ENCODE results near the gene SLC7A5. TPM values are rescaled to one million over a fixed set of nuclear protein-coding genes. Genes with fewer than 3 reads are reported as not detected.
"Not testable (repeated sequence)": the region's sequence is repeated elsewhere in the genome, so short reads cannot be mapped to it uniquely, and the experiment has no call there.

The SLC7A5 gene
- total RNA-seq, 4 donors from 2014 or later: 3.3 to 17.7 (median 4.3) TPM

GRCh38 chr16:87864331-87864989, 4.8 kb downstream of the SLC7A5 start:
- no peak for TF ChIP-seq EP300 (IDR thresholded peaks at IDR 0.05)
- no peak for TF ChIP-seq CTCF (IDR thresholded peaks at IDR 0.05)
- no peak for TF ChIP-seq POLR2A (IDR thresholded peaks at IDR 0.05; ENCODE audit: low read depth)
- no peak for TF ChIP-seq POLR2AphosphoS5 (IDR thresholded peaks at IDR 0.05)
- no peak for DNase-seq (ENCODE audit: extremely low spot score)
- Histone ChIP-seq H3K9me3 (no peaks in the 10 kb centered on the region), H3K27me3 (no peaks in the 10 kb centered on the region), H3K4me1 (peaks cover 7 to 66% (median 52%) of the 10 kb centered on the region in 4 donors), H3K4me3 (no peak overlapping the region), H3K27ac (replicated peaks in 1 of 4) (peak overlapping the region in 1 of 4 donors; percentile 62), H3K36me3 (no peaks in the 10 kb centered on the region)
- 88% methylated on average over 14 of the region's 15 CpGs for WGBS
- intact Hi-C loops (cut with DNase I): no loop called here

GRCh38 chr16:87863327-87863635, 6.0 kb downstream of the SLC7A5 start:
- H3K4me3 ChIP-seq; DNase-seq (ENCODE audit: extremely low spot score); H3K27me3 ChIP-seq; H3K9me3 ChIP-seq; H3K36me3 ChIP-seq; intact Hi-C loops (cut with DNase I): not testable (repeated sequence)
- peaks cover 2 to 66% (median 52%) of the 10 kb centered on the region in 4 donors for H3K4me1 ChIP-seq
- 96% methylated on average over 9 of the region's 9 CpGs for WGBS
- peak overlapping the region in 3 of 4 donors; percentile 31 to 63 (median 47) for H3K27ac ChIP-seq (replicated peaks in 1 of 4)

GRCh38 chr16:87862597-87863326, 6.5 kb downstream of the SLC7A5 start:
- DNase-seq (ENCODE audit: extremely low spot score); H3K36me3 ChIP-seq; H3K27me3 ChIP-seq; intact Hi-C loops (cut with DNase I); H3K4me3 ChIP-seq; H3K9me3 ChIP-seq: not testable (repeated sequence)
- WGBS: 100% methylated on average over 12 of the region's 26 CpGs
- H3K4me1 ChIP-seq: peaks cover 3 to 66% (median 54%) of the 10 kb centered on the region in 4 donors
- peak overlapping the region in 3 of 4 donors; percentile 31 to 63 (median 47) for H3K27ac ChIP-seq (replicated peaks in 1 of 4)

GRCh38 chr16:87861300-87862099, 7.8 kb downstream of the SLC7A5 start:
- H3K4me1 ChIP-seq: peaks cover 6 to 70% (median 60%) of the 10 kb centered on the region in 4 donors

GRCh38 chr16:87860553-87861299, 8.6 kb downstream of the SLC7A5 start:
- Histone ChIP-seq H3K4me1 (peaks cover 13 to 70% (median 64%) of the 10 kb centered on the region in 4 donors), H3K9me3 (no peaks in the 10 kb centered on the region), H3K27ac (replicated peaks in 1 of 4) (peak overlapping the region; percentile 55 to 84 (median 82)), H3K27me3 (no peaks in the 10 kb centered on the region), H3K36me3 (no peaks in the 10 kb centered on the region), H3K4me3 (peak overlapping the region in 3 of 4 donors; percentile 9 to 17 (median 12))
- no peak for TF ChIP-seq POLR2A (IDR thresholded peaks at IDR 0.05; ENCODE audit: low read depth)
- TF ChIP-seq POLR2AphosphoS5 (IDR thresholded peaks at IDR 0.05): peak; percentile 39 to 46
- DNase-seq (ENCODE audit: extremely low spot score): no peak
- intact Hi-C loops (cut with DNase I): no loop called here
- 74% methylated on average over 23 of the region's 26 CpGs for WGBS

More at GRCh38 chr16:87861300-87862099, 7.8 kb downstream of the SLC7A5 start:
- 94% methylated on average over 7 of the region's 18 CpGs for WGBS
- H3K27ac ChIP-seq (replicated peaks in 1 of 4): peak overlapping the region; percentile 55 to 84 (median 82)
- DNase-seq (ENCODE audit: extremely low spot score); H3K27me3 ChIP-seq; H3K4me3 ChIP-seq; H3K9me3 ChIP-seq; H3K36me3 ChIP-seq; intact Hi-C loops (cut with DNase I): not testable (repeated sequence)

- intact Hi-C loops (cut with DNase I); H3K9me3 ChIP-seq; DNase-seq (ENCODE audit: extremely low spot score); H3K4me3 ChIP-seq; H3K36me3 ChIP-seq; H3K27me3 ChIP-seq: not testable (repeated sequence)
- Histone ChIP-seq H3K27ac (replicated peaks in 1 of 4) (peak overlapping the region; percentile 78 to 84 (median 82)), H3K4me1 (peaks cover 25 to 90% (median 80%) of the 10 kb centered on the region in 4 donors)
- 81% methylated on average over 17 of the region's 27 CpGs for whole genome bisulfite sequencing
These were observed 10.9 kb downstream of the SLC7A5 start for GRCh38 chr16:87858151-87858993.

Measured in esophagus muscularis mucosa (tissue), 4 donors.